Caco-2 (cell line): ENCODE measurements around the gene LVRN. TPM values are rescaled to one million over a fixed set of nuclear protein-coding genes. Genes with fewer than 3 reads are reported as not detected.

Experiments
- BruUV-seq: library from RNA; stranded (reverse); fragments of 400-500 nt; replicated peaks from 2 replicates; lab custom pipeline; 2021; lab: Mats Ljungman, UMichigan
- CTCF ChIA-PET: fragments of 300-600 bp; sonication (Branson Sonifier 250); formaldehyde crosslinking; loops from one replicate; lab custom pipeline; 2022; ENCODE audit warnings: antibody characterized with exemption; lab: Charles Lee
- POLR2A ChIA-PET: fragments of 300-600 bp; sonication (Branson Sonifier 250); formaldehyde crosslinking; loops from one replicate; lab custom pipeline; 2022; ENCODE audit warnings: antibody characterized with exemption; lab: Charles Lee
- DNase-seq, 2 experiments: peaks; one replicate each; pipeline versions ENCODE4 v3.0.0 to v3.0.0-alpha.2; 2020 to 2022
- H3K27me3 ChIP-seq: replicated peaks from 2 replicates; pipeline ENCODE4 v1.6.0; 2011; ENCODE audit warnings: low read length; ENCODE audit not compliant: control insufficient read depth, insufficient read depth
- H3K36me3 ChIP-seq: 2 replicates; pipeline ENCODE4 v1.5.1; 2011; ENCODE audit warnings: low read length; ENCODE audit not compliant: control insufficient read depth, insufficient read depth
- H3K4me1 ChIP-seq: fragments of 250-450 bp; sonication (Bioruptor Pico); 2 replicates; pipeline ENCODE4 v1.5.1; 2020; ENCODE audit warnings: mild to moderate bottlenecking
- H3K4me3 ChIP-seq: 2 replicates; pipeline ENCODE4 v1.5.1; 2011; ENCODE audit warnings: low read depth, mild to moderate bottlenecking, control low read depth, low read length
- H3K9me3 ChIP-seq: fragments of 250-450 bp; sonication (Bioruptor Pico); 2 replicates; pipeline ENCODE4 v1.5.1; 2020; ENCODE audit warnings: mild to moderate bottlenecking, moderate library complexity
- H3K27ac Mint-ChIP-seq: one replicate; pipeline ENCODE4 v1.8.0; 2022; ENCODE audit warnings: mixed read lengths; ENCODE audit not compliant: unreplicated experiment
- H3K27me3 Mint-ChIP-seq: one replicate; pipeline ENCODE4 v1.8.0; 2022; ENCODE audit warnings: mixed read lengths; ENCODE audit not compliant: insufficient read depth, unreplicated experiment
- H3K36me3 Mint-ChIP-seq: one replicate; pipeline ENCODE4 v1.8.0; 2022; ENCODE audit warnings: mild to moderate bottlenecking, mixed read lengths; ENCODE audit not compliant: insufficient read depth, unreplicated experiment
- H3K4me1 Mint-ChIP-seq: one replicate; pipeline ENCODE4 v1.8.0; 2022; ENCODE audit warnings: low read depth, mixed read lengths; ENCODE audit not compliant: unreplicated experiment
- H3K4me3 Mint-ChIP-seq: one replicate; pipeline ENCODE4 v1.8.0; 2022; ENCODE audit warnings: mild to moderate bottlenecking, moderate library complexity, mixed read lengths; ENCODE audit not compliant: unreplicated experiment
- H3K9me3 Mint-ChIP-seq: one replicate; pipeline ENCODE4 v1.8.0; 2022; ENCODE audit warnings: mixed read lengths; ENCODE audit not compliant: unreplicated experiment
- CTCF ChIP-seq, 2 experiments: fragments of 200-600 bp in 1 of 2; IDR thresholded peaks; 1 replicate in 1 of 2; 2 replicates in 1 of 2; pipeline versions ENCODE4 v1.5.1 to v1.8.0; 2011 to 2022; ENCODE audit warnings: antibody characterized with exemption in 1 of 2, control low read depth in 1 of 2, inconsistent platforms in 1 of 2, low read depth in 1 of 2, low read length in 1 of 2, mild to moderate bottlenecking in 1 of 2, moderate library complexity in 1 of 2; ENCODE audit not compliant: insufficient read depth in 1 of 2, severe bottlenecking in 1 of 2, unreplicated experiment in 1 of 2
- intact Hi-C: fragments of 100-400 bp; cut with micrococcal nuclease; formaldehyde crosslinking; loops from one replicate; pipeline ENCODE4 v1.10.0; 2022; ENCODE audit not compliant: unreplicated experiment
- total RNA-seq: library from RNA; stranded (reverse); gene quantifications from 2 replicates; pipeline ENCODE4 v1.2.3, GENCODE V29; 2022

The LVRN gene
- total RNA-seq, 1 experiment from 2014 or later = 0.27 TPM

- Histone ChIP-seq H3K4me1 (no peaks in the 10 kb centered on the region), H3K4me3 (no peak overlapping the region), H3K27me3 (no peaks in the 10 kb centered on the region), H3K36me3 (no peaks in the 10 kb centered on the region), H3K9me3 (no peaks in the 10 kb centered on the region)
- H3K27me3 Mint-ChIP-seq = peaks cover 8% of the 10 kb centered on the region
- intact Hi-C loops = no loop called here
- DNase-seq = no peak
- BruUV-seq = no TSS peak
- ChIA-PET CTCF (no interaction called here), POLR2A (no interaction called here)
- H3K27ac Mint-ChIP-seq = no peak overlapping the region
- no peaks in the 10 kb centered on the region for H3K9me3 Mint-ChIP-seq
- no peak overlapping the region for H3K4me3 Mint-ChIP-seq
- TF ChIP-seq CTCF (IDR thresholded peaks at IDR 0.05; ENCODE audit: insufficient read depth in 1 of 2, low read depth in 1 of 2, low read length in 1 of 2, severe bottlenecking in 1 of 2, unreplicated experiment in 1 of 2) = no peak
- H3K4me1 Mint-ChIP-seq = no peaks in the 10 kb centered on the region
- no peaks in the 10 kb centered on the region for H3K36me3 Mint-ChIP-seq
These were observed 63.6 kb downstream of the LVRN start for GRCh38 chr5:116025866-116026265.

DNA sequence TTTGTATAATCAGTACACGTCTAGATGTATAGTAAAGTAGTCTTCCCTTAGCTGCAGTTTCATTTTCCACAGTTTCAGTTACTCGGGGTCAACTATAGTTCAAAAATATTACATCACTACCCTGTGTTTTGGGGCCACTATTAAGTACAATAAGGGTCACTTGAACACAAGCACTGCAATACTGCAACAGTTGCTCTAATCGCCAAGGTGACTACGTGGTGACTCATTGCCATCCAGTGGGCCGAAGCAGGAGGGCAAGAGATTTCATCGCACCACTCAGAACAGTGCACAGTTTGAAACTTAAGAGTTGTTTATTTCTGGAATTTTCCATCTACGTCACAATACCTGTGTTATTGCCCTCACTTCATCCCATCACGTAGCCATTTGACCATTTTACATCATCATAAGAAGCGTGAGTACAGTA, 69.8 kb downstream of the LVRN start, which contains the start of gene ARL14EPL:
ARL14EPL (plus strand) TSS at position 379 of the 424 bp plus-strand sequence. CDS start 18,994 bp downstream, outside the sequence.
- peak; percentile 24 to 38 for DNase-seq
- ChIA-PET POLR2A (no interaction called here), CTCF (no interaction called here)
- Mint-ChIP-seq H3K27ac (no peak within 1 kb of the TSS), H3K4me3 (no peak within 1 kb of the TSS), H3K4me1 (no peaks in the 10 kb centered on the region), H3K36me3 (no peaks in the 10 kb centered on the region), H3K27me3 (peaks cover 13% of the 10 kb centered on the region), H3K9me3 (no peaks in the 10 kb centered on the region)
- Histone ChIP-seq H3K4me1 (no peaks in the 10 kb centered on the region), H3K27me3 (peaks cover 3% of the 10 kb centered on the region; the same call in 1 of the 2 replicates), H3K36me3 (no peaks in the 10 kb centered on the region), H3K9me3 (no peaks in the 10 kb centered on the region), H3K4me3 (no peak within 1 kb of the TSS)
- no TSS peak for BruUV-seq
- TF ChIP-seq CTCF (IDR thresholded peaks at IDR 0.05; ENCODE audit: insufficient read depth in 1 of 2, low read depth in 1 of 2, low read length in 1 of 2, severe bottlenecking in 1 of 2, unreplicated experiment in 1 of 2) = peak in 1 of 2 experiments; percentile 10
- intact Hi-C loops = no loop called here

GRCh38 chr5:116032991-116033390, 70.7 kb downstream of the LVRN start:
- H3K27me3 ChIP-seq = peaks cover 3% of the 10 kb centered on the region; the same call in 1 of the 2 replicates
- H3K9me3 ChIP-seq = no peaks in the 10 kb centered on the region
- no peaks in the 10 kb centered on the region for H3K4me1 ChIP-seq
- Mint-ChIP-seq H3K4me3 (no peak overlapping the region), H3K36me3 (no peaks in the 10 kb centered on the region), H3K9me3 (no peaks in the 10 kb centered on the region), H3K4me1 (no peaks in the 10 kb centered on the region), H3K27me3 (peaks cover 14% of the 10 kb centered on the region), H3K27ac (no peak overlapping the region)
- no peak overlapping the region for H3K4me3 ChIP-seq
- TF ChIP-seq CTCF (IDR thresholded peaks at IDR 0.05; ENCODE audit: insufficient read depth in 1 of 2, low read depth in 1 of 2, low read length in 1 of 2, severe bottlenecking in 1 of 2, unreplicated experiment in 1 of 2) = no peak
- no peaks in the 10 kb centered on the region for H3K36me3 ChIP-seq
- no TSS peak for BruUV-seq
- ChIA-PET CTCF (no interaction called here), POLR2A (no interaction called here)
- intact Hi-C loops = no loop called here
- no peak for DNase-seq
